Vagina (tissue), 2 donors: ENCODE results near the gene SHOC2. TPM values are rescaled to one million over a fixed set of nuclear protein-coding genes. Genes with fewer than 3 reads are reported as not detected.

ENCODE experiments used
- DNase-seq, 2 donors: peaks; one replicate each; pipeline ENCODE4 v3.0.0-alpha.2; 2017; ENCODE audit errors: extremely low spot score in 2 of 2
- H3K27ac ChIP-seq: fragments of 200-600 bp; sonication (generic); one replicate; pipeline ENCODE4 v1.5.1; 2019
- H3K27me3 ChIP-seq: fragments of 200-600 bp; sonication (generic); one replicate; pipeline ENCODE4 v1.5.1; 2019
- H3K36me3 ChIP-seq, 2 donors: fragments of 200-600 bp; sonication (generic); one replicate each; pipeline ENCODE4 v1.5.1; 2017 to 2019
- H3K4me1 ChIP-seq: fragments of 200-600 bp; sonication (generic); one replicate; pipeline ENCODE4 v1.5.1; 2019
- H3K4me3 ChIP-seq, 2 donors: fragments of 200-600 bp; sonication (generic); 1 replicate in 1 of 2; 2 replicates in 1 of 2; pipeline ENCODE4 v1.5.1; 2016 to 2019
- H3K9me3 ChIP-seq: fragments of 200-600 bp; sonication (generic); one replicate; pipeline ENCODE4 v1.5.1; 2019
- POLR2A ChIP-seq, 2 donors: fragments of 450-650 bp; IDR thresholded peaks; one replicate each; pipeline ENCODE4 v1.6.1; 2017; ENCODE audit warnings: antibody characterized with exemption in 2 of 2, mild to moderate bottlenecking in 2 of 2, moderate library complexity in 2 of 2
- POLR2AphosphoS5 ChIP-seq, 2 donors: sonication (generic); formaldehyde crosslinking; IDR thresholded peaks; one replicate each; pipeline ENCODE4 v1.9.0; 2017; ENCODE audit warnings: antibody characterized with exemption in 2 of 2, mild to moderate bottlenecking in 2 of 2, low read depth in 1 of 2; ENCODE audit not compliant: insufficient read depth in 1 of 2
- intact Hi-C: fragments of 100-400 bp; cut with DNase I; formaldehyde crosslinking; loops from one replicate; pipeline ENCODE4 v1.15.1; 2023
- total RNA-seq: library from RNA; depleted of rRNA; stranded (reverse); fragments of >200 nt; gene quantifications from one replicate; pipeline ENCODE4 v1.2.3, GENCODE V29; 2016
- TF ChIP-seq, protein P1 (sequence below), 3 experiments: fragments of 450-650 bp in 2 of 3; fragments of 200-600 bp in 1 of 3; sonication (generic) in 1 of 3; IDR thresholded peaks; one replicate each; pipeline ENCODE4 v1.5.1; 2017 to 2019; ENCODE audit warnings: antibody characterized with exemption in 3 of 3, mild to moderate bottlenecking in 2 of 3, moderate library complexity in 2 of 3

The SHOC2 gene
- total RNA-seq, 1 donor from 2014 or later, result 40.0 TPM

- Histone ChIP-seq H3K4me3 (no peak overlapping the region), H3K27ac (no peak overlapping the region), H3K9me3 (no peaks in the 10 kb centered on the region), H3K27me3 (no peaks in the 10 kb centered on the region), H3K36me3 (no peaks in the 10 kb centered on the region), H3K4me1 (peaks cover 22% of the 10 kb centered on the region)
- DNase-seq, result no peak
- TF ChIP-seq, protein P1, sequence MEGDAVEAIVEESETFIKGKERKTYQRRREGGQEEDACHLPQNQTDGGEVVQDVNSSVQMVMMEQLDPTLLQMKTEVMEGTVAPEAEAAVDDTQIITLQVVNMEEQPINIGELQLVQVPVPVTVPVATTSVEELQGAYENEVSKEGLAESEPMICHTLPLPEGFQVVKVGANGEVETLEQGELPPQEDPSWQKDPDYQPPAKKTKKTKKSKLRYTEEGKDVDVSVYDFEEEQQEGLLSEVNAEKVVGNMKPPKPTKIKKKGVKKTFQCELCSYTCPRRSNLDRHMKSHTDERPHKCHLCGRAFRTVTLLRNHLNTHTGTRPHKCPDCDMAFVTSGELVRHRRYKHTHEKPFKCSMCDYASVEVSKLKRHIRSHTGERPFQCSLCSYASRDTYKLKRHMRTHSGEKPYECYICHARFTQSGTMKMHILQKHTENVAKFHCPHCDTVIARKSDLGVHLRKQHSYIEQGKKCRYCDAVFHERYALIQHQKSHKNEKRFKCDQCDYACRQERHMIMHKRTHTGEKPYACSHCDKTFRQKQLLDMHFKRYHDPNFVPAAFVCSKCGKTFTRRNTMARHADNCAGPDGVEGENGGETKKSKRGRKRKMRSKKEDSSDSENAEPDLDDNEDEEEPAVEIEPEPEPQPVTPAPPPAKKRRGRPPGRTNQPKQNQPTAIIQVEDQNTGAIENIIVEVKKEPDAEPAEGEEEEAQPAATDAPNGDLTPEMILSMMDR (IDR thresholded peaks at IDR 0.05), result no peak
- TF ChIP-seq POLR2A (IDR thresholded peaks at IDR 0.05) (no peak), POLR2AphosphoS5 (IDR thresholded peaks at IDR 0.05; ENCODE audit: insufficient read depth in 1 of 2, low read depth in 1 of 2) (no peak)
- intact Hi-C loops, result no loop called here
These were observed 53.1 kb downstream of the SHOC2 start for GRCh38 chr10:110972231-110973134.

DNA sequence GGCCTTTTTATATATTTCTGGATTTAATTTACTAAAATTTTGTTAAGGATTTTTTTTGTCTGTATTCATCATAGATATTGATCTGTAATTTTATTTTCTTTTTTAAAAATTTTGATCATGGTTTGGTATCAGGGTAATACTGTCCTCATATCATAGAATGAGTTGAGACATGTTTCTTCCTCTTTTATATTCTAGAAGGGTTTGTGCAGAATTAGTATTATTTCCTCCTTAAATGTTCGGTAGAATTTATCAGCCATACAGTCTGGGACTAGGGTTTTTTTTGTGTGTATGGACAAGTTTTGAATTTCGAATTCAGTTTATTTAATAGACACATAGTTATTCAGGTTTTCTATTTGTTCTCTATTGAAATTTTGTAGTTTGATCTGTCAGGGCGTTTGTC is 54.0 kb downstream of the SHOC2 start:
- peaks cover 31% of the 10 kb centered on the region for H3K4me1 ChIP-seq
- no peaks in the 10 kb centered on the region for H3K27me3 ChIP-seq
- H3K27ac ChIP-seq, result no peak overlapping the region
- no peak for DNase-seq
- TF ChIP-seq POLR2A (IDR thresholded peaks at IDR 0.05) (no peak), POLR2AphosphoS5 (IDR thresholded peaks at IDR 0.05; ENCODE audit: insufficient read depth in 1 of 2, low read depth in 1 of 2) (no peak)
- TF ChIP-seq, protein P1 (IDR thresholded peaks at IDR 0.05), result no peak
- no peak overlapping the region for H3K4me3 ChIP-seq
- no peaks in the 10 kb centered on the region for H3K36me3 ChIP-seq
- H3K9me3 ChIP-seq, result no peaks in the 10 kb centered on the region
- intact Hi-C loops, result no loop called here

DNA sequence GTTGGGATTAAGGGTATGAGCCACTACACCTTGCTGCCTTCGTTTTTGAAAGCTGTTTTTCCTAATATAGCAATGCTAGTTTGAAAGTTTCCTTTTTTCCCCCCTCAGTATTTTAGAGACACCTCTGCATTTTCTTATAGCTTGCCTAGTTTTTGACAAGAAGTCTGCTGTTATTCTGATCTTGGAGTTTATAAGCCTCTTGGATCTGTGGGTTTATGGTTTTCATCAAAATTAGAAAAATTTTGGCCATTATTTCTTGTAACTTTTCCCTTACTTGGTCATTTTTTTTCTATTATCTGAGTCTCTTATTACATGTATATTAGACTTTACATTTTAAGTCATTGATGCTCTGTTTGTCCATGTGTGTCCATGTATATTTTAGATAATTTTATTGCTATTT is 57.2 kb downstream of the SHOC2 start:
- H3K4me1 ChIP-seq, result peaks cover 25% of the 10 kb centered on the region
- no peak overlapping the region for H3K4me3 ChIP-seq
- no peaks in the 10 kb centered on the region for H3K36me3 ChIP-seq
- TF ChIP-seq POLR2A (IDR thresholded peaks at IDR 0.05) (no peak), POLR2AphosphoS5 (IDR thresholded peaks at IDR 0.05; ENCODE audit: insufficient read depth in 1 of 2, low read depth in 1 of 2) (no peak)
- TF ChIP-seq, protein P1 (IDR thresholded peaks at IDR 0.05), result no peak
- no peaks in the 10 kb centered on the region for H3K9me3 ChIP-seq
- H3K27ac ChIP-seq, result no peak overlapping the region
- no peaks in the 10 kb centered on the region for H3K27me3 ChIP-seq
- intact Hi-C loops, result no loop called here
- DNase-seq, result no peak

DNA sequence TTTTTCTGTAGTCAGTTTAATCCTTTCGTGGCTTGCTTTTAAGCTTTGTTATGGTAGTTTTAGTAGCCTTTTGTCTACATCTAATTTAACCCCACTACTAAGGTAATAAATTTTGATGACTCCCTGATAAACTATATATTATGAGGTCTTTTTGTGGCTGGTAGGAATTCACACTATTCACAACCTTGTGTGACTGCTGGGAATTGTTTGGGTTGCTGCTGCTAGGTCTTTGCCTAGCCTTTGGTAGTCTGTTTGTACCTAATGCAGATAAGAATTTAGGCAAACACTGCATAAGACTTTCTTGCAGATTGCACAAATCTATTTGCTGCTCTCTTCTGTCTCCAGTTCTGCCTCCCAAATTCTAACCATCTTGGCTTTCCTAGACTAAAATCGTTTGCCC is 58.3 kb downstream of the SHOC2 start:
- Histone ChIP-seq H3K36me3 (no peaks in the 10 kb centered on the region), H3K27me3 (no peaks in the 10 kb centered on the region), H3K4me3 (no peak overlapping the region), H3K9me3 (no peaks in the 10 kb centered on the region), H3K4me1 (peaks cover 22% of the 10 kb centered on the region), H3K27ac (no peak overlapping the region)
- TF ChIP-seq, protein P1 (IDR thresholded peaks at IDR 0.05), result no peak
- TF ChIP-seq POLR2A (IDR thresholded peaks at IDR 0.05), result no peak
- no peak for TF ChIP-seq POLR2AphosphoS5 (IDR thresholded peaks at IDR 0.05; ENCODE audit: insufficient read depth in 1 of 2, low read depth in 1 of 2)
- DNase-seq, result no peak
- intact Hi-C loops, result no loop called here

DNA sequence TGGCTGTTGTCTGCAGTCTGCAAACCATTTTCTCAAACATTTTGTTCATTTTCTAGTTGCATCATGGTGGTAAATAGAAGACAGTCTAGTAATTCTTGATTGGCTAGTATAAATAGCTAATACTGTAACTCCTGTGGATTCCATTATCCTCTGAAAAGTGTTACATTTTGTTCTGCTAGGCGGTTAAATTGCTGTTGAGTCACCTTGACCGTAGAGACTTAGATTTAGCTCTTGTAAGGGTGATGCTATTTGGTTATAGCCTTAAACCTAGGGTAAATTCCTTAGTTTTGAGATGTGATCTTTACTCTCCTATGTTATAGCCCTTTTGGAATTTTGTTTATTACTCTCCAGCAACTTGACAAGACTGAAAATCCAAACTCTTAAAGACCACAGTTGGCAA is 58.8 kb downstream of the SHOC2 start:
- Histone ChIP-seq H3K4me1 (peaks cover 17% of the 10 kb centered on the region), H3K27ac (no peak overlapping the region), H3K4me3 (no peak overlapping the region), H3K36me3 (no peaks in the 10 kb centered on the region), H3K9me3 (no peaks in the 10 kb centered on the region), H3K27me3 (no peaks in the 10 kb centered on the region)
- intact Hi-C loops, result no loop called here
- TF ChIP-seq POLR2AphosphoS5 (IDR thresholded peaks at IDR 0.05; ENCODE audit: insufficient read depth in 1 of 2, low read depth in 1 of 2) (no peak), POLR2A (IDR thresholded peaks at IDR 0.05) (no peak)
- TF ChIP-seq, protein P1 (IDR thresholded peaks at IDR 0.05), result no peak
- no peak for DNase-seq
